NCI-H1930 (cell line): ENCODE measurements around the gene TOP1.

Source experiments
- DNase-seq, 2 experiments: peaks; one replicate each; lab custom pipeline; 2025; lab: John Stamatoyannopoulos, UW

The TOP1 gene

GRCh38 chr20:41145821-41146620 lies 117.4 kb downstream of the TOP1 start:
- DNase-seq: no peak

- no peak for DNase-seq
Observed at GRCh38 chr20:41147767-41148191, 119.2 kb downstream of the TOP1 start.

GRCh38 chr20:41148942-41149341 lies 120.3 kb downstream of the TOP1 start:
- DNase-seq: no peak

GRCh38 chr20:41150664-41151063 lies 122.0 kb downstream of the TOP1 start:
- DNase-seq: no peak

DNA sequence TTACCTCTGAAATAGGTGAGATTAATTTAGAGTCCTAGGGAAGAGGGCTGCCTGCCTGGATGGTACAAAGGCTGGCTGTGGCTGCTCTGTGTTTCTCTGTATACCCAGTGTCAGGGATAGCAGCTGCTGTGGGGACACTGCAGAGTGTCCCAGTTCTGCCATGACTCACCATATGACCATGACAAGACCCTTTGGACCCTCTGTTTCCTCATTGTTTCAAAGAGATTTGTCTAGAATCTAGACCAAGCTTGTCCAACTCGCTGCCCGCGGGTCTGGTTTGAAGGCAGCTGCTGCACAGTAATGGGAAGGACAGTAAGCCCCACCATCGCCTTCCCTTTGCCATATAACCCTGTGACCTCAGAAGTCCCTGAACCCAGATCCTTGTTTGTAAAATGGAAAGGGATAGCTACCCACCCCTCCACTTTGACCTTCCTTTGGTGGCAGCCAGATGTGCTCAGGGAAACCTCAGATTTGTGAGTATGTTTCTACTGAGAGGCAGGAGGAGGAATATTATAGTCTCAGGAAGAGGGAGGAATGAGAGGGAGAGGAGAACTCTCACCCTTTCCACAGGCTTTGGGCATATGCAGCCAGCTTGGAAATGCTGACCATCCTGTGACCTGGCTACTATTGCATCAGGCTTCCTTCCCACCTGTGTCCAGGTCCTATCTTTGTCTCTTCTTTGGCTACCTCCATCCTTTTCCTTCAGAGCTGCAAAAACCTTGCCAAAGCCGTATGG lies 122.7 kb downstream of the TOP1 start:
- DNase-seq: no peak

GRCh38 chr20:41152108-41152757 lies 123.6 kb downstream of the TOP1 start:
- DNase-seq: no peak

- DNase-seq: no peak
Observed at GRCh38 chr20:41154436-41155176, 126.0 kb downstream of the TOP1 start.

DNA sequence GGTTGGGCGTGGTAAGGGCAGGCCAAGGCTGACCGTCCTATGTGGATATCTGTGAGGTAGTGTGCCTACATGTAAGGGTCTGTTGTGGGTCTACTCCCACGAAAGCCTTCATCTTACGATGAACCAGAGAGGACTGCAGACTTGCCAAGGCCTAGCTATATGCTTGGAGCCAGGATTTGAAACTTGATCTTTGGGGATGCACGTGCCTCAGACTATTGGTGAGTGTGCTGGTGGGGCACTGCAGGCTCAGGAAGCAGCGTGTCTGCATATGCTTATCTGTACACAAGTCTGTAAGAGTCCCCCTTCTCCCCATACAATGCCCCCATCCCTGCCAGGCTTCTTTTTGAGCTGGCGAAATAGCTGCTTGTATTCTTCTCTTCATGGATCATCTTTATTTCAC lies 126.6 kb downstream of the TOP1 start:
- DNase-seq: no peak

DNA sequence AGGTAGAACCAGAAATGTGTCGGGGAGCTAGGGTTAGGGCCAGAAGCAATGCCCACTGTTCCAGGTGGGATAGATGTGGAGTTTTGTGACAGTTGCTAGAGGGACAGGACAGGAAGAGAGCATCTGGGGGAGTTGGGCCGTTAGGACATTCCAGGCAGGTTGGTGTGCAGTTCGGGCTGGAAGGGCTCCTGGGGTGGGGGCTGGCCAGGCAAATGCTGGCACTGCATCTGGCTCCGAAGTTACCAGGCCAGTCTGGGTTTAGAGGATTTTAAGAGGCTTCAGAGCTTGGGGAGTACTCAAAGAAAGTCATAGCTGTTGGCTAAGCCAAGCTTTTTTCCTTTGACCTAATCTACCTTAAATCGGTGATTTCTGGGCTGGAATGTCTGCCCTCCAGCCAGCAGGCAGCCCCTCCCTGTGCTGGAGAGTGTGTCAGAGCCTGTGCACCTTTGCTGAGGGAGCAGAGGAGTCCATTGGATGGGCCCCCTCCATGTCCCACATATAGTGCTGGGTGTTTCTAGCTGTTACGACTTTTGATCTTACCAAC lies 129.5 kb downstream of the TOP1 start:
- no peak for DNase-seq

- no peak for DNase-seq
Observed at GRCh38 chr20:41159547-41159946, 130.9 kb downstream of the TOP1 start.

GRCh38 chr20:41160686-41161085 lies 132.1 kb downstream of the TOP1 start:
- no peak for DNase-seq

DNA sequence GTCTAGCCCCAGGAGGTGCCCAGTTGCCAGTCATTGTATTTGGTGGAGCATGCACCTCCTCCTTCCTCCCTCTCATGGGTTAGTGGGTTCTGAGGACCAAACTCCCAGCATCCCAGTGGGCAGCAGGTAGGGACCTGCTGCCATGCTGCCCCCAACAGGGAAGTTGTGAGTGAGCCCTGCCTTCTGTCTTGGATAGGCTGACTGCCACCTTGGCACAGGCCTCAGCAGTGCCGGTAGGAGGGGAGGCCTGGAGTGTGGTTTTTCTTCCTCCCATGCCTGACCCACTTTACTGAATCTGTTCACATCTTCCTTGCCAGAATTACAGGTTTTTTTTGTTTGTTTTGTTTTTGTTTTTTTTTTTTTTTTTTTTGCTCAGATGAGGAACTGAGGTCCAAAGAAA lies 133.3 kb downstream of the TOP1 start:
- no peak for DNase-seq

- no peak for DNase-seq
Observed at GRCh38 chr20:41162396-41162795, 133.8 kb downstream of the TOP1 start.

DNA sequence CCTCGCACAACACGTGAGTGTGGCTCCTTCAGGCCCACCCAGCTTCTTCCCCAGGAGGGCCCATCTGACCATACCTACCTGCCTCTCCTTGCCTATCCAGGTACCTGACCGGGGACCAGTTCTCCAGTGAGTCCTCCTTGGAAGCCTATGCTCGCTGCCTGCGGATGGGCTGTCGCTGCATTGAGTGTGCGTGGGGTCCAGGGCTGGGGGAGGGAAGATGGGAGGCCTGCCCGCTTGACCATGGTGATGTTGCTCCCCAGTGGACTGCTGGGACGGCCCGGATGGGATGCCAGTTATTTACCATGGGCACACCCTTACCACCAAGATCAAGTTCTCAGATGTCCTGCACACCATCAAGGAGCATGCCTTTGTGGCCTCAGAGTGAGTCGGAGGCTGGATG lies 135.2 kb downstream of the TOP1 start:
- DNase-seq: no peak

- no peak for DNase-seq
Observed at GRCh38 chr20:41165001-41165882, 136.6 kb downstream of the TOP1 start.

- DNase-seq: no peak
Observed at GRCh38 chr20:41166201-41167117, 137.8 kb downstream of the TOP1 start.

GRCh38 chr20:41167118-41167470 lies 138.5 kb downstream of the TOP1 start:
- DNase-seq: no peak

GRCh38 chr20:41167481-41168253 lies 139.0 kb downstream of the TOP1 start:
- no peak for DNase-seq
